ENCODE results near the gene NANS.

Gene NANS

GRCh38 chr9:98099346-98099745, 42.8 kb downstream of the NANS start:
- ATAC-seq: no peak
- no peak for TF ChIP-seq TOX (CRISPR knock-in tag; IDR thresholded peaks at IDR 0.05; ENCODE audit: borderline replicate concordance)
- TF ChIP-seq ZNF565 (CRISPR knock-in tag; conservative IDR thresholded peaks at IDR 0.05; ENCODE audit: low read depth): no peak
- TF ChIP-seq, protein P1, sequence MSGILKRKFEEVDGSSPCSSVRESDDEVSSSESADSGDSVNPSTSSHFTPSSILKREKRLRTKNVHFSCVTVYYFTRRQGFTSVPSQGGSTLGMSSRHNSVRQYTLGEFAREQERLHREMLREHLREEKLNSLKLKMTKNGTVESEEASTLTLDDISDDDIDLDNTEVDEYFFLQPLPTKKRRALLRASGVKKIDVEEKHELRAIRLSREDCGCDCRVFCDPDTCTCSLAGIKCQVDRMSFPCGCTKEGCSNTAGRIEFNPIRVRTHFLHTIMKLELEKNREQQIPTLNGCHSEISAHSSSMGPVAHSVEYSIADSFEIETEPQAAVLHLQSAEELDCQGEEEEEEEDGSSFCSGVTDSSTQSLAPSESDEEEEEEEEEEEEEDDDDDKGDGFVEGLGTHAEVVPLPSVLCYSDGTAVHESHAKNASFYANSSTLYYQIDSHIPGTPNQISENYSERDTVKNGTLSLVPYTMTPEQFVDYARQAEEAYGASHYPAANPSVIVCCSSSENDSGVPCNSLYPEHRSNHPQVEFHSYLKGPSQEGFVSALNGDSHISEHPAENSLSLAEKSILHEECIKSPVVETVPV (CRISPR knock-in tag; IDR thresholded peaks at IDR 0.05): no peak
- TF ChIP-seq ZFP30 (CRISPR knock-in tag; IDR thresholded peaks at IDR 0.05): no peak
- TF ChIP-seq, protein P2, sequence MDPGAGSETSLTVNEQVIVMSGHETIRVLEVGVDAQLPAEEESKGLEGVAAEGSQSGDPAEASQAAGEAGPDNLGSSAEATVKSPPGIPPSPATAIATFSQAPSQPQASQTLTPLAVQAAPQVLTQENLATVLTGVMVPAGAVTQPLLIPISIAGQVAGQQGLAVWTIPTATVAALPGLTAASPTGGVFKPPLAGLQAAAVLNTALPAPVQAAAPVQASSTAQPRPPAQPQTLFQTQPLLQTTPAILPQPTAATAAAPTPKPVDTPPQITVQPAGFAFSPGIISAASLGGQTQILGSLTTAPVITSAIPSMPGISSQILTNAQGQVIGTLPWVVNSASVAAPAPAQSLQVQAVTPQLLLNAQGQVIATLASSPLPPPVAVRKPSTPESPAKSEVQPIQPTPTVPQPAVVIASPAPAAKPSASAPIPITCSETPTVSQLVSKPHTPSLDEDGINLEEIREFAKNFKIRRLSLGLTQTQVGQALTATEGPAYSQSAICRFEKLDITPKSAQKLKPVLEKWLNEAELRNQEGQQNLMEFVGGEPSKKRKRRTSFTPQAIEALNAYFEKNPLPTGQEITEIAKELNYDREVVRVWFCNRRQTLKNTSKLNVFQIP (CRISPR knock-in tag; IDR thresholded peaks at IDR 0.05; ENCODE audit: borderline replicate concordance, low read depth): no peak
- TF ChIP-seq ZFP3 (CRISPR knock-in tag; IDR thresholded peaks at IDR 0.05): no peak
- no peak for TF ChIP-seq ZNF8 (CRISPR knock-in tag; IDR thresholded peaks at IDR 0.05)
- no peak for TF ChIP-seq TSHZ2 (CRISPR knock-in tag; IDR thresholded peaks at IDR 0.05)
- TF ChIP-seq CSDC2 (CRISPR knock-in tag; IDR thresholded peaks at IDR 0.05): no peak
- no peak for TF ChIP-seq OSR1 (CRISPR knock-in tag; IDR thresholded peaks at IDR 0.05)
- TF ChIP-seq PPARA (CRISPR knock-in tag; IDR thresholded peaks at IDR 0.05; ENCODE audit: borderline replicate concordance): no peak
- TF ChIP-seq TCF4 (CRISPR knock-in tag; IDR thresholded peaks at IDR 0.05; ENCODE audit: borderline replicate concordance): no peak
- TF ChIP-seq, protein P3, sequence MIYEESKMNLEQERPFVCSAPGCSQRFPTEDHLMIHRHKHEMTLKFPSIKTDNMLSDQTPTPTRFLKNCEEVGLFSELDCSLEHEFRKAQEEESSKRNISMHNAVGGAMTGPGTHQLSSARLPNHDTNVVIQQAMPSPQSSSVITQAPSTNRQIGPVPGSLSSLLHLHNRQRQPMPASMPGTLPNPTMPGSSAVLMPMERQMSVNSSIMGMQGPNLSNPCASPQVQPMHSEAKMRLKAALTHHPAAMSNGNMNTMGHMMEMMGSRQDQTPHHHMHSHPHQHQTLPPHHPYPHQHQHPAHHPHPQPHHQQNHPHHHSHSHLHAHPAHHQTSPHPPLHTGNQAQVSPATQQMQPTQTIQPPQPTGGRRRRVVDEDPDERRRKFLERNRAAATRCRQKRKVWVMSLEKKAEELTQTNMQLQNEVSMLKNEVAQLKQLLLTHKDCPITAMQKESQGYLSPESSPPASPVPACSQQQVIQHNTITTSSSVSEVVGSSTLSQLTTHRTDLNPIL (CRISPR knock-in tag; IDR thresholded peaks at IDR 0.05; ENCODE audit: low read depth): no peak

GRCh38 chr9:98099898-98100297, 43.4 kb downstream of the NANS start:
- TF ChIP-seq TSHZ2 (CRISPR knock-in tag; IDR thresholded peaks at IDR 0.05) (no peak), ZC3H10 (CRISPR knock-in tag; IDR thresholded peaks at IDR 0.05) (no peak)
- ATAC-seq: no peak

GRCh38 chr9:98100456-98100855, 43.9 kb downstream of the NANS start:
- no peak for ATAC-seq
- no peak for TF ChIP-seq ZNF8 (CRISPR knock-in tag; IDR thresholded peaks at IDR 0.05)
- no peak for TF ChIP-seq TSHZ2 (CRISPR knock-in tag; IDR thresholded peaks at IDR 0.05)
- no peak for TF ChIP-seq ZFP30 (CRISPR knock-in tag; IDR thresholded peaks at IDR 0.05)
- no peak for TF ChIP-seq TOX (CRISPR knock-in tag; IDR thresholded peaks at IDR 0.05; ENCODE audit: borderline replicate concordance)
- no peak for TF ChIP-seq RARB (CRISPR knock-in tag; IDR thresholded peaks at IDR 0.05)
- no peak for TF ChIP-seq ZNF70 (CRISPR knock-in tag; IDR thresholded peaks at IDR 0.05)
- TF ChIP-seq, protein P1 (CRISPR knock-in tag; IDR thresholded peaks at IDR 0.05): no peak
- TF ChIP-seq OSR1 (CRISPR knock-in tag; IDR thresholded peaks at IDR 0.05): no peak
- no peak for TF ChIP-seq PPARA (CRISPR knock-in tag; IDR thresholded peaks at IDR 0.05; ENCODE audit: borderline replicate concordance)
- no peak for TF ChIP-seq ESRRG (CRISPR knock-in tag; IDR thresholded peaks at IDR 0.05)
- TF ChIP-seq CSDC2 (CRISPR knock-in tag; IDR thresholded peaks at IDR 0.05): no peak
- TF ChIP-seq ARNTL (CRISPR knock-in tag; IDR thresholded peaks at IDR 0.05; ENCODE audit: borderline replicate concordance, low read depth): no peak
- TF ChIP-seq, protein P2 (CRISPR knock-in tag; IDR thresholded peaks at IDR 0.05; ENCODE audit: borderline replicate concordance, low read depth): no peak
- TF ChIP-seq, protein P3 (CRISPR knock-in tag; IDR thresholded peaks at IDR 0.05; ENCODE audit: low read depth): no peak
